ENCODE results near the gene MBP. TPM values are rescaled to one million over a fixed set of nuclear protein-coding genes. Genes with fewer than 3 reads are reported as not detected.

Gene MBP
- total RNA-seq, 1 donor from 2014 or later: 54.3 TPM

DNA sequence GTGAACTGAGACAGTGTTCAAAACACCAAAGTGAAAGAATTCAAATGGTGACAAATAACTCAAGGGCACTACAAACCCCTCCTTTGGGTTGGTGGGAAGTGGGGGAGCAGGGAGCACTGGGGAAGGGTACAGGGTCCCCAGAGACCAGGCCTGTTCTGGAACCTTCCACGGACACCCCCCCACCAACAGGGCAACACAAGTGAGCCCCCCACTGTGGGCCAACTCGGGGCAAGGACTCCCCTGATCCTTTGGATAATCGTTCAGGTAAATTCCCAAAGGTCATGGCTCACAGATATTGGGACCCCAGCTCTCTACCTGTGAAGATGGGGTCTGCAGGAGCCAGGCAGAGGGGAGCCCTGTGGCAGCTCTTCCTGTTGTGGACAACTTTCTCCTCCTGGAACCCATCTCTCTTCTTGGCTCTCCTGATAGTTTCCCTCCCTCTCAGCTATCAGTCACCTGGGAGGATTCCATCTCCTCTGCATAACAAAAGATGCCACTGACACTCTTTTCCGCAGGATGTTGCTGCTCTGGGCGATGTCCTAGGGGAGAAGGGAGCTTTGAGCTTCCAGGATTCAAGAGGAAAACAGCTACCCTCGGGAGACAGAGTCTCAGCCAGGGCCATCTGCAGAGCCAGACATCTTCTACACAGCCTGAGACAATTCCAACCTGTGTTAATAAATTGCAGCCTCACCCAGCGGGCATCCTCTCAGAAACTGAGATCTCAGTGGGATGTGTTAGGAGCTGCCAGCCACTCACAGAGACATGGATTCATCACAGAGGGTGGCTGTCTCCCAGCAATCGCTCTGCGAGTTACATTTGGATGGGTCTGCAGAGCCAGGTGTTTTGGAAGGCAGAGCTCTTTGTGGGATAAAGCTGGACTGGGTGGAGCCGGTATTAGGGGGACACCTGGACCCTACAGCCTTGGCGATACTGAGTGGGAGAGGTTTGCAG is 35.4 kb downstream of the MBP start:
- intact Hi-C loops (cut with micrococcal nuclease): no loop called here
- Mint-ChIP-seq H3K27me3 (ENCODE audit: low read depth) (no peaks in the 10 kb centered on the region), H3K4me1 (ENCODE audit: low read depth) (peaks cover 72% of the 10 kb centered on the region), H3K9me3 (no peaks in the 10 kb centered on the region), H3K4me3 (ENCODE audit: low read depth) (no peak overlapping the region), H3K27ac (peak overlapping the region; percentile 43), H3K36me3 (ENCODE audit: low read depth) (peaks cover 71% of the 10 kb centered on the region)
- DNase-seq (ENCODE audit: low spot score): no peak

DNA sequence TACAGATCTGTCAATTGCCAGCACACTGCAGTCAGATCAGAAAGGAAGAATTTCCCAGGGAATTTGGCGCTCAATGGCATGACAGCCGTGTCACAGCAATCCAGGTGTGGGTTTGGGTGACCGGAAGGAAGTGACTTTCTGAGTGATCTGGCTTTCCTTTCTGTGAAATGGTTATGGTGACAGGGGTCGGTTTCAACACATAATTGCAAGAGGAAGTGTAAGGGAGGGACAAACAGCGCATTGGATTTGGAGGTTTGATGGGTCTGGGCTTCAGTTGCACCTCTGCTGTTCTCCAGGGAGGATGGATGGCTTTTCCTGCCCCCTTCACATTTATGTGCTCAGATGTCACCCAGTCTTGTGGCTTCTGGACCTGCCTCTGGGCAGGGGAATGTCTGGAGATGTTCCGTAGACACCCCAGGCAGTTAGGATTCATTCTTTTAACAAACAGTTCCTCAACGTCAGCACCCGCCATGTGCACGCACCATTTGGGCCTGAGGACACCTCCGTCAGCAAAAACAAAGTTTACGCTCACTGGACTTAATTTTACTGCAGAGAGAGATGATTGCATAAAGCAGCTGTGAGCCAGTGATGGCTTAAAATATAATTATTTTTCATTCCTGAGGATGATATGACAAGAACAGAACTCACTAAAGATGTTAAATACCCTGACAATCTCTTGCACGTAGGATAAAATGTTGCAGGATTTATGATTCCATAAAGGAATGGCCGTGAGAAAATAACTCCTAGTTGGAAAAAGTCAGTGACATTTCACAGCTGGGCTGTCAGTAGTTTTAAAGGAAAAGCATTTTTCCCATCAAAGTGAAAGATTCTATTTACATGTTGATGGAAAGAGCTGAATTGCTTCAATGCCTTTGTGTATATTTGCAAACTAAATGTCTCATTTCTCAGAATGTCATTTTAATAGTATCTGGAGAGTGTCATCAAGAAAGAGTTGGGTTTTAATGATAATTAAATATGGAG is 36.9 kb downstream of the MBP start:
- no peaks in the 10 kb centered on the region for H3K9me3 Mint-ChIP-seq
- no peak for DNase-seq (ENCODE audit: low spot score)
- no peak overlapping the region for H3K4me3 Mint-ChIP-seq (ENCODE audit: low read depth)
- H3K36me3 Mint-ChIP-seq (ENCODE audit: low read depth): peaks cover 63% of the 10 kb centered on the region
- H3K27me3 Mint-ChIP-seq (ENCODE audit: low read depth): no peaks in the 10 kb centered on the region
- peak overlapping the region; percentile 51 for H3K27ac Mint-ChIP-seq
- H3K4me1 Mint-ChIP-seq (ENCODE audit: low read depth): peaks cover 62% of the 10 kb centered on the region
- intact Hi-C loops (cut with micrococcal nuclease): no loop called here

DNA sequence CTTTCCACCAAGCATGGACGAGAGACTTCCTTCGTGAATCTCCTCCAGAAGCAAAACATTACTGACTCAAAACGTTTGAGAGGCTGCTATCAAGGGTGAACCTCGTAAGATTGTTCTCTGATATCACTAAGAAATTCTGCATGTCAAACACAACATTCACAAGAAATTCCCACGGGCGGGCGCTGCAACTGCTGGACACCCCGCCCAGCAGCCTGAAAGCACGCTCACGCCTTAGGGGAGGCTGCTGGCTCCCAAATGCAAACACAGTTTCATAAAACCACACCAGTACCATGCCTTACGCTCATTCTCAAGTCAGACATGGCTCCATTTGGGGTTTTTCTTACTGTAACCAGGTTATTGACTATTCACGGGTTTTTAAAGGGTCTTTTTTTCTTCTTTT is 39.0 kb downstream of the MBP start:
- H3K4me1 Mint-ChIP-seq (ENCODE audit: low read depth): peaks cover 48% of the 10 kb centered on the region
- no peak overlapping the region for H3K27ac Mint-ChIP-seq
- no peak for DNase-seq (ENCODE audit: low spot score)
- H3K9me3 Mint-ChIP-seq: no peaks in the 10 kb centered on the region
- intact Hi-C loops (cut with micrococcal nuclease): no loop called here
- no peaks in the 10 kb centered on the region for H3K27me3 Mint-ChIP-seq (ENCODE audit: low read depth)
- no peak overlapping the region for H3K4me3 Mint-ChIP-seq (ENCODE audit: low read depth)
- H3K36me3 Mint-ChIP-seq (ENCODE audit: low read depth): peaks cover 60% of the 10 kb centered on the region

GRCh38 chr18:77093067-77093430 is 39.5 kb downstream of the MBP start:
- intact Hi-C loops (cut with micrococcal nuclease): no loop called here
- peaks cover 43% of the 10 kb centered on the region for H3K4me1 Mint-ChIP-seq (ENCODE audit: low read depth)
- DNase-seq (ENCODE audit: low spot score): no peak
- H3K27me3 Mint-ChIP-seq (ENCODE audit: low read depth): no peaks in the 10 kb centered on the region
- no peaks in the 10 kb centered on the region for H3K9me3 Mint-ChIP-seq
- no peak overlapping the region for H3K27ac Mint-ChIP-seq
- H3K4me3 Mint-ChIP-seq (ENCODE audit: low read depth): no peak overlapping the region
- peaks cover 54% of the 10 kb centered on the region for H3K36me3 Mint-ChIP-seq (ENCODE audit: low read depth)

GRCh38 chr18:77092104-77093066 is 40.2 kb downstream of the MBP start:
- intact Hi-C loops (cut with micrococcal nuclease): no loop called here
- H3K36me3 Mint-ChIP-seq (ENCODE audit: low read depth): peaks cover 48% of the 10 kb centered on the region

DNA sequence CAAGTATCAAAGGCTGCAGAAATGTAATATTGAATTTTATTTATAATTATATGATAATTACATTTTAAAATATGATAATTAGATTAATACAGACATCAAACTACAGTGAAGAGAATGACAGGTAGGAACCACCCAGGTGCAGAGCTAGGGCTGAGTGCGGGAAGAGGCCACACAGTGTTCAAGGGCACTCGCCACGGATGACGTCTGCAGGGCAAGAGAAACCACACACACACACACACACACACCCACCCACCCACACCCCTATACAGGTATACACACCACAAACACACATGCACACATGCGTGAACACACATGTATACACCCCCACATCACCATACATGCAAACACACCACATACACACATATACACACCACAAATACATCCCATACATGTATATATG is 41.2 kb downstream of the MBP start:
- H3K4me3 Mint-ChIP-seq (ENCODE audit: low read depth): no peak overlapping the region
- no peaks in the 10 kb centered on the region for H3K27me3 Mint-ChIP-seq (ENCODE audit: low read depth)
- H3K9me3 Mint-ChIP-seq: no peaks in the 10 kb centered on the region
- H3K36me3 Mint-ChIP-seq (ENCODE audit: low read depth): peaks cover 45% of the 10 kb centered on the region
- peak overlapping the region; percentile 10 for H3K27ac Mint-ChIP-seq
- intact Hi-C loops (cut with micrococcal nuclease): no loop called here
- DNase-seq (ENCODE audit: low spot score): no peak
- H3K4me1 Mint-ChIP-seq (ENCODE audit: low read depth): peaks cover 32% of the 10 kb centered on the region

More at GRCh38 chr18:77092104-77093066, 40.2 kb downstream of the MBP start:
- Mint-ChIP-seq H3K9me3 (no peaks in the 10 kb centered on the region), H3K27ac (peak overlapping the region; percentile 71), H3K4me3 (ENCODE audit: low read depth) (no peak overlapping the region), H3K27me3 (ENCODE audit: low read depth) (no peaks in the 10 kb centered on the region), H3K4me1 (ENCODE audit: low read depth) (peaks cover 38% of the 10 kb centered on the region)
- DNase-seq (ENCODE audit: low spot score): no peak

DNA sequence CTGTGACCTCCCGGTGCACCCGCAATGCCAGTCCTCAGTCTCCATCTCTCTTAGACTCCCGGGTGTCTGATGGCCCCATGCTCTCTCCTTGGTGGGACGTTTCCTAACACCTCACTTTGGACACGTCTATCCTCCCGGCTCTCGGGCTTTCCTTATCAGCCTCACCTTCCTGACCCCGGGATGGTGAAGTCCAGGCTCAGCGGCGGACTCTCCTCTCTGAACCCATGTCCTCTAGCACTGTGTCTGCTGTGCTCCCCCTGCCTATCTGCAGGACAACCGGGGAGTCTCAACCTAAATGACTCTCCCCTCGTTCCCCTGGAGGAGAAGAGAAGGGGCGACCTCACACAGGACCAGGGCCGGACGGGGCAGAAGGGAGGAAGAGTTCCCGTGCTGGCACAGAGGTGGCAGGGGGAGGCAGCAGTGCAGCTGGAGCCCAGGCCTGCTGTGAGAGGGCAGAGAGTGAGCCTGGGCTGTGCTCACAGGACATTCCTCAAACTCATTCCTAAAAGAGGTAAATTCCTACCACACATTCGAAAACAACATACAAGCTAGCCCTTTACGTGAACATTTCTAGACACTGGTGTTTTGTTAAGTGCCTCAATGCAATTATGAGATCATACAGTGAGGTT is 41.9 kb downstream of the MBP start:
- H3K4me1 Mint-ChIP-seq (ENCODE audit: low read depth): peaks cover 33% of the 10 kb centered on the region
- H3K4me3 Mint-ChIP-seq (ENCODE audit: low read depth): no peak overlapping the region
- DNase-seq (ENCODE audit: low spot score): no peak
- H3K9me3 Mint-ChIP-seq: no peaks in the 10 kb centered on the region
- peaks cover 46% of the 10 kb centered on the region for H3K36me3 Mint-ChIP-seq (ENCODE audit: low read depth)
- H3K27me3 Mint-ChIP-seq (ENCODE audit: low read depth): no peaks in the 10 kb centered on the region
- peak overlapping the region; percentile 36 for H3K27ac Mint-ChIP-seq
- intact Hi-C loops (cut with micrococcal nuclease): no loop called here

GRCh38 chr18:77089723-77090285 is 42.8 kb downstream of the MBP start:
- peaks cover 30% of the 10 kb centered on the region for H3K4me1 Mint-ChIP-seq (ENCODE audit: low read depth)
- H3K9me3 Mint-ChIP-seq: no peaks in the 10 kb centered on the region
- H3K4me3 Mint-ChIP-seq (ENCODE audit: low read depth): no peak overlapping the region
- H3K36me3 Mint-ChIP-seq (ENCODE audit: low read depth): peaks cover 41% of the 10 kb centered on the region
- no peak overlapping the region for H3K27ac Mint-ChIP-seq
- intact Hi-C loops (cut with micrococcal nuclease): no loop called here
- DNase-seq (ENCODE audit: low spot score): no peak
- no peaks in the 10 kb centered on the region for H3K27me3 Mint-ChIP-seq (ENCODE audit: low read depth)

GRCh38 chr18:77088963-77089722 is 43.4 kb downstream of the MBP start:
- Mint-ChIP-seq H3K27ac (peak overlapping the region; percentile 70), H3K9me3 (no peaks in the 10 kb centered on the region), H3K4me3 (ENCODE audit: low read depth) (no peak overlapping the region), H3K4me1 (ENCODE audit: low read depth) (peaks cover 35% of the 10 kb centered on the region), H3K36me3 (ENCODE audit: low read depth) (peaks cover 44% of the 10 kb centered on the region), H3K27me3 (ENCODE audit: low read depth) (no peaks in the 10 kb centered on the region)
- intact Hi-C loops (cut with micrococcal nuclease): no loop called here
- DNase-seq (ENCODE audit: low spot score): no peak

DNA sequence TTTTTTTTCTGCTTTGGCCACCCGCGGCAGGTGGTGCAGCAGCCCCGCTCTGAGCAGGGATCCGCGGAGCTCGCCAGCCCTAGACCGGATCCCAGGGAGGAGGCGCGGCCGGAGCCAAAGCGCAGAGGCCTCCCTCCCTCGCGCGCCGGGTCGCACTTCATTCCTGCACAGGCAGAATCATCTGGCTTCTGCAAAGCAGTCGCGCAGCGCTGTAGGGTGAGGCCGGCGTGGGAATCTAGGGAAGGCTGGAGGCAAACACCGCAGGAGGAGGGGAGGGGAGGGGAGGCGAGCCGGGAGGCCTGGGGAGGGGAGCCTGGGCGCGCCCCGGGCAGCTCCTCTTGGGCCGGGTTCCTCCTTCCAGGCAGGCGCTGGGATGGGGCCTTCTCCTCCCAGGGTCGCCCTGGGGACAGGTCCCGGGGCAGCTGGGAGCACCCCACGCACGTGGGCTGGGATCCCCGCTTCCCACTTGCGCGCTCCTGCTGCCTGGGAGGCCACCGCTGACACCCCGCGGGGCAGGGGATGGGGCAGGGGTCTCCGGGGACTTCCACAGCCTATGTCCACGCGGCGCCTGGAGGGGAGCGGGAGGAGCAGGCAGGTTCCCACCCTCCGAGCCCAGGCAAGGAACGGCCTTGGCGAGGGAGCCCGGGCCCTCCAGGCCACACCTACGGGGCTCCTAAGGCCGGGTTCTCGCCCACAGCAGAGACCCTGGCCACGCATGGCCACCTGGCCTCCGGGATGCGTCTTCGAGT is 45.0 kb downstream of the MBP start:
- H3K27me3 Mint-ChIP-seq (ENCODE audit: low read depth): no peaks in the 10 kb centered on the region
- H3K4me3 Mint-ChIP-seq (ENCODE audit: low read depth): no peak overlapping the region
- peaks cover 45% of the 10 kb centered on the region for H3K4me1 Mint-ChIP-seq (ENCODE audit: low read depth)
- DNase-seq (ENCODE audit: low spot score): no peak
- intact Hi-C loops (cut with micrococcal nuclease): loop anchor here (2.0 kb wide), 1 partner anchor 15 kb away; no protein-coding TSS in a partner anchor
- H3K36me3 Mint-ChIP-seq (ENCODE audit: low read depth): peaks cover 56% of the 10 kb centered on the region
- no peaks in the 10 kb centered on the region for H3K9me3 Mint-ChIP-seq
- no peak overlapping the region for H3K27ac Mint-ChIP-seq
